K562 (cell line): Measurements from ENCODE around the gene KCNH2. TPM values are rescaled to one million over a fixed set of nuclear protein-coding genes. Genes with fewer than 3 reads are reported as not detected.

Experiments
- ARHGAP35 ChIP-seq: fragments of 450-650 bp; IDR thresholded peaks from 2 replicates; pipeline ENCODE4 v1.6.1; 2018; ENCODE audit not compliant: partially characterized antibody
- ATF7 ChIP-seq: fragments of 450-650 bp; IDR thresholded peaks from 2 replicates; pipeline ENCODE4 v1.7.1; 2014; ENCODE audit warnings: mild to moderate bottlenecking, moderate library complexity
- HMBOX1 ChIP-seq: sonication (generic); IDR thresholded peaks from 2 replicates; pipeline ENCODE4 v1.6.1; 2016
- KLF10 ChIP-seq: fragments of 250-450 bp; sonication (Bioruptor Pico); IDR thresholded peaks from 2 replicates; pipeline ENCODE4 v1.6.1; 2021; ENCODE audit warnings: matching md5 sums
- MGA ChIP-seq: fragments of 450-650 bp; IDR thresholded peaks from 2 replicates; pipeline ENCODE4 v1.6.1; 2016; ENCODE audit warnings: mild to moderate bottlenecking, moderate library complexity
- MYC ChIP-seq, 2 experiments: fragments of 250-450 bp in 1 of 2; sonication (Bioruptor Pico) in 1 of 2; IDR thresholded peaks; 2 replicates each; pipeline versions ENCODE4 v1.5.1 to v1.6.1; 2012 to 2021; ENCODE audit warnings: low read depth in 2 of 2, borderline replicate concordance in 1 of 2, improper control_type of control experiment in 1 of 2, low read length in 1 of 2, mild to moderate bottlenecking in 1 of 2, moderate library complexity in 1 of 2
- NR2F6 ChIP-seq: fragments of 450-650 bp; formaldehyde crosslinking; IDR thresholded peaks from 2 replicates; pipeline ENCODE4 v1.4.0; 2020; ENCODE audit warnings: mild to moderate bottlenecking
- PHB2 ChIP-seq: fragments of 450-650 bp; IDR thresholded peaks from 2 replicates; pipeline ENCODE4 v1.6.1; 2017; ENCODE audit warnings: low read depth
- RAD21 ChIP-seq, 2 experiments: fragments of 250-450 bp in 1 of 2; fragments of 450-650 bp in 1 of 2; sonication (Bioruptor Pico) in 1 of 2; formaldehyde crosslinking in 1 of 2; IDR thresholded peaks in 1 of 2; conservative IDR thresholded peaks in 1 of 2; 2 replicates each; pipeline versions ENCODE4 v1.4.0 to v1.8.0; 2020 to 2022; ENCODE audit warnings: mild to moderate bottlenecking in 2 of 2, moderate library complexity in 1 of 2
- TARDBP ChIP-seq: fragments of 450-650 bp; IDR thresholded peaks from 2 replicates; pipeline ENCODE4 v1.6.1; 2016
- ZBTB8A ChIP-seq: fragments of 450-650 bp; IDR thresholded peaks from 2 replicates; pipeline ENCODE4 v1.6.1; 2018; ENCODE audit warnings: mild to moderate bottlenecking, moderate library complexity; ENCODE audit not compliant: partially characterized antibody
- ZNF146 ChIP-seq: IDR thresholded peaks from one replicate; pipeline ENCODE4 v1.6.1; 2018; ENCODE audit warnings: missing compliant biosample characterization; ENCODE audit not compliant: unreplicated experiment
- ZNF507 ChIP-seq: conservative IDR thresholded peaks from 2 replicates; pipeline ENCODE4 v1.6.1; 2017; ENCODE audit warnings: missing genetic modification characterization, missing compliant biosample characterization
- ZNF583 ChIP-seq: fragments of 250-450 bp; sonication (Bioruptor Pico); IDR thresholded peaks from 2 replicates; pipeline ENCODE4 v1.4.0; 2020
- ZNF76 ChIP-seq: fragments of 250-450 bp; sonication (Bioruptor Pico); IDR thresholded peaks from 2 replicates; pipeline ENCODE4 v1.4.0; 2020; ENCODE audit warnings: mild to moderate bottlenecking, moderate library complexity, borderline replicate concordance
- ZNF780A ChIP-seq: fragments of 250-450 bp; sonication (Bioruptor Pico); IDR thresholded peaks from 2 replicates; pipeline ENCODE4 v1.5.0; 2021; ENCODE audit warnings: mild to moderate bottlenecking
- ZNF830 ChIP-seq: fragments of 250-450 bp; sonication (Bioruptor Pico); IDR thresholded peaks from 2 replicates; pipeline ENCODE4 v1.5.0; 2021; ENCODE audit warnings: mild to moderate bottlenecking
- polyA plus RNA-seq, 8 experiments: library from polyadenylated mRNA; depleted of rRNA in 4 of 8; stranded (reverse) in 5 of 8; unstranded in 3 of 8; fragments of >200 nt; fragmentation: Nextera tagmentation in 2 of 8; fragmentation: Illumina TruSeq in 1 of 8; extraction: Ambion mirVana in 2 of 8; extraction: Trizol in 1 of 8; gene quantifications; 2 replicates each; pipeline versions ENCODE4 v1.2.1 to v1.2.3, GENCODE V29; 2011 to 2014; ENCODE audit warnings: inconsistent platforms in 1 of 8, missing spikeins in 1 of 8
- total RNA-seq, 7 experiments: library from RNA; depleted of rRNA in 6 of 7; stranded (reverse); fragments of >200 nt in 6 of 7; fragmentation: Illumina TruSeq in 2 of 7; extraction: Trizol in 2 of 7; gene quantifications; 2 replicates each; pipeline versions ENCODE4 v1.2.1 to v1.2.3, GENCODE V29; 2011 to 2021; ENCODE audit warnings: low replicate concordance in 1 of 7

The KCNH2 gene
- total and polyA plus RNA-seq, 9 of the 15 experiments (the other 6 are each of a cell fraction or from before 2014, with no cell fraction given): 18.1 to 368 (median 218) TPM

GRCh38 chr7:150898475-150899011 lies 79.6 kb downstream of the KCNH2 start (continued):
- peak; percentile 63 for TF ChIP-seq MYC (IDR thresholded peaks at IDR 0.05; ENCODE audit: low read depth, low read length)
- TF ChIP-seq MYC (CRISPR knock-in tag; IDR thresholded peaks at IDR 0.05; ENCODE audit: borderline replicate concordance, low read depth): no peak
- no peak for TF ChIP-seq HMBOX1
- TF ChIP-seq ZNF507 (tag): no peak
- TF ChIP-seq ZBTB8A: no peak
- no peak for TF ChIP-seq KLF10 (CRISPR knock-in tag)
- TF ChIP-seq ZNF76: 0 out of 2 replicates have a peak, but pooled peaks have one; percentile 35
- no peak for TF ChIP-seq TARDBP
- peak; percentile 99 for TF ChIP-seq RAD21 (CRISPR knock-in tag; conservative IDR thresholded peaks at IDR 0.05 in 1 of 2, IDR thresholded peaks at IDR 0.05 in 1 of 2)
- TF ChIP-seq NR2F6 (CRISPR knock-in tag): no peak
- TF ChIP-seq ARHGAP35: no peak
- peak; percentile 32; the same call in 1 of the 2 replicates for TF ChIP-seq ZNF583 (CRISPR knock-in tag)
- TF ChIP-seq MGA: no peak
- TF ChIP-seq PHB2: no peak
- TF ChIP-seq ZNF146 (CRISPR knock-in tag): no peak
- TF ChIP-seq ZNF830 (CRISPR knock-in tag): no peak
- peak; percentile 63; the same call in 1 of the 2 replicates for TF ChIP-seq ATF7
- no peak for TF ChIP-seq ZNF780A (CRISPR knock-in tag)
